Psoas muscle (tissue), 8 donors: Measurements from ENCODE around the gene CUBN. TPM values are rescaled to one million over a fixed set of nuclear protein-coding genes. Genes with fewer than 3 reads are reported as not detected.
"Not testable (repeated sequence)": the region's sequence is repeated elsewhere in the genome, so short reads cannot be mapped to it uniquely, and the experiment has no call there.

Experiments
- ATAC-seq, 4 donors: fragments of 200-7000 bp; cut with Tn5 transposase; one replicate each; pipeline ENCODE4 v1.9.1; 2020; ENCODE audit warnings: moderate library complexity in 3 of 4, mild to moderate bottlenecking in 2 of 4
- DNase-seq, 2 donors: peaks; one replicate each; pipeline ENCODE4 v3.0.0-alpha.2; 2020
- H3K27ac ChIP-seq: fragments of 200-600 bp; one replicate; pipeline ENCODE4 v1.8.0; 2022
- H3K27me3 ChIP-seq, 3 donors: fragments of 200-600 bp in 1 of 3; one replicate each; pipeline versions ENCODE4 v1.6.1 to v1.8.0; 2013 to 2022; ENCODE audit warnings: low read length in 2 of 3, mild to moderate bottlenecking in 2 of 3, moderate library complexity in 1 of 3; ENCODE audit not compliant: insufficient read depth in 3 of 3
- H3K36me3 ChIP-seq, 2 donors: fragments of 200-600 bp in 1 of 2; one replicate each; pipeline versions ENCODE4 v1.6.1 to v1.8.0; 2013 to 2022; ENCODE audit warnings: low read depth in 1 of 2, mild to moderate bottlenecking in 1 of 2, moderate library complexity in 1 of 2; ENCODE audit not compliant: insufficient read depth in 1 of 2
- H3K4me1 ChIP-seq: fragments of 200-600 bp; one replicate; pipeline ENCODE4 v1.8.0; 2022
- H3K4me3 ChIP-seq: fragments of 200-600 bp; one replicate; pipeline ENCODE4 v1.8.0; 2022; ENCODE audit warnings: mild to moderate bottlenecking
- H3K9me3 ChIP-seq: fragments of 200-600 bp; one replicate; pipeline ENCODE4 v1.8.0; 2022
- WGBS, 3 donors: extraction: QIAGEN DNeasy Blood & Tissue Kit; methylation state at CpG; one replicate each; pipeline versions ENCODE4 v1.1.6 to v1.1.7; 2013; 5-methylcytosine and 5-hydroxymethylcytosine counted together
- intact Hi-C, 2 donors: fragments of 100-400 bp; cut with DNase I; formaldehyde crosslinking; loops; one replicate each; pipeline versions ENCODE4 v1.11.0 to v1.14.2; 2022
- polyA plus RNA-seq, 3 donors: library from polyadenylated mRNA; stranded (reverse); fragments of 200-250 nt; gene quantifications; one replicate each; pipeline ENCODE4 v1.2.3, GENCODE V29; 2013
- total RNA-seq, 4 donors: library from RNA; stranded (reverse); fragmentation: NEBNext Ultra II Directional in 2 of 4; extraction: Animal tissue kit (Norgen Biotek cat#: 25700) in 2 of 4; gene quantifications; one replicate each; pipeline versions ENCODE4 v1.2.1 to v1.2.4, GENCODE V29; 2021 to 2023
- TF ChIP-seq, protein P1 (sequence below): fragments of 200-600 bp; IDR thresholded peaks from one replicate; pipeline ENCODE4 v1.8.0; 2022; ENCODE audit warnings: antibody characterized with exemption
- donor health status: healthy with polysubstance abuse.
- donor health status: DM: no; HTN: no; CAD: no; lungs with moderate emphysema.
- donor health status: Bipolar disorder and iron deficiency.
- donor health status: healthy.
- donor health status: DM: yes; HTN: yes; CAD: no.
- donor health status: DM: no; HTN: no; CAD: no.
- donor health status: DM: no; HTN: no; CAD: no.
- donor health status: DM: yes; HTN: yes; CAD: no.

Gene CUBN
- total and polyA plus RNA-seq, 7 donors, result 0.07 to 1.1 (median 0.22) TPM

GRCh38 chr10:17021656-17022465, 107.8 kb downstream of the CUBN start:
- no peaks in the 10 kb centered on the region for H3K4me1 ChIP-seq
- TF ChIP-seq, protein P1, sequence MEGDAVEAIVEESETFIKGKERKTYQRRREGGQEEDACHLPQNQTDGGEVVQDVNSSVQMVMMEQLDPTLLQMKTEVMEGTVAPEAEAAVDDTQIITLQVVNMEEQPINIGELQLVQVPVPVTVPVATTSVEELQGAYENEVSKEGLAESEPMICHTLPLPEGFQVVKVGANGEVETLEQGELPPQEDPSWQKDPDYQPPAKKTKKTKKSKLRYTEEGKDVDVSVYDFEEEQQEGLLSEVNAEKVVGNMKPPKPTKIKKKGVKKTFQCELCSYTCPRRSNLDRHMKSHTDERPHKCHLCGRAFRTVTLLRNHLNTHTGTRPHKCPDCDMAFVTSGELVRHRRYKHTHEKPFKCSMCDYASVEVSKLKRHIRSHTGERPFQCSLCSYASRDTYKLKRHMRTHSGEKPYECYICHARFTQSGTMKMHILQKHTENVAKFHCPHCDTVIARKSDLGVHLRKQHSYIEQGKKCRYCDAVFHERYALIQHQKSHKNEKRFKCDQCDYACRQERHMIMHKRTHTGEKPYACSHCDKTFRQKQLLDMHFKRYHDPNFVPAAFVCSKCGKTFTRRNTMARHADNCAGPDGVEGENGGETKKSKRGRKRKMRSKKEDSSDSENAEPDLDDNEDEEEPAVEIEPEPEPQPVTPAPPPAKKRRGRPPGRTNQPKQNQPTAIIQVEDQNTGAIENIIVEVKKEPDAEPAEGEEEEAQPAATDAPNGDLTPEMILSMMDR, result no peak
- 82 to 88% (median 84%) methylated on average over 10 of the region's 10 CpGs for WGBS, 3 donors
- no peak for ATAC-seq
- no peak for DNase-seq
- H3K27ac ChIP-seq, result no peak overlapping the region
- no peaks in the 10 kb centered on the region for H3K9me3 ChIP-seq
- no peaks in the 10 kb centered on the region for H3K27me3 ChIP-seq
- no peak overlapping the region for H3K4me3 ChIP-seq
- intact Hi-C loops, result no loop called here
- H3K36me3 ChIP-seq, result no peaks in the 10 kb centered on the region

DNA sequence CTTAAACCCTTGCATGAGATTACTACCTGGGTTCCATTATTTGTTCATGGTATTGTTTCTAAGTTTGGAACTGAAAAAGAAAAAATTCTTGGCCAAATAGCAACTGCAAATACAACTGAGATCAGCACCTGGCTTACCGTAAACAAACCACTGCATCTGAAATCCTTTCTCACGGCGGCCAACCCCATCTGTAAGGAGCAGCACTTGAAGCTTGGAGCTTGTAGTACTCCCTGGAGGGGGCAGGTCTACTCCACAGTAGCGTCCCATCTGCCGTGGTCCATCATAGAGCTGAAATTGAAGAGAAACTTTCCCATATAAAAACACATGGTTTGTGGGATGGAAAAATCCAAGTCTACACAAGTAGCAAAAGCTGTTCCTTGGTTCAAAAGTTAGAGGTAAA, 109.9 kb downstream of the CUBN start:
- TF ChIP-seq, protein P1, result no peak
- Histone ChIP-seq H3K9me3 (no peaks in the 10 kb centered on the region), H3K27ac (no peak overlapping the region), H3K36me3 (no peaks in the 10 kb centered on the region), H3K4me3 (no peak overlapping the region), H3K4me1 (no peaks in the 10 kb centered on the region), H3K27me3 (no peaks in the 10 kb centered on the region)
- 63 to 75% (median 70%) methylated on average over 5 of the region's 5 CpGs for WGBS, 3 donors
- intact Hi-C loops, result no loop called here
- DNase-seq, result no peak
- ATAC-seq, result no peak

- H3K4me3 ChIP-seq, ATAC-seq, H3K27me3 ChIP-seq, intact Hi-C loops, H3K4me1 ChIP-seq, DNase-seq, H3K27ac ChIP-seq, H3K9me3 ChIP-seq, H3K36me3 ChIP-seq: not testable (repeated sequence)
- 34 to 57% (median 40%) methylated on average over 2 of the region's 2 CpGs for WGBS, 3 donors
Measured at GRCh38 chr10:17013131-17013983, 116.3 kb downstream of the CUBN start.

DNA sequence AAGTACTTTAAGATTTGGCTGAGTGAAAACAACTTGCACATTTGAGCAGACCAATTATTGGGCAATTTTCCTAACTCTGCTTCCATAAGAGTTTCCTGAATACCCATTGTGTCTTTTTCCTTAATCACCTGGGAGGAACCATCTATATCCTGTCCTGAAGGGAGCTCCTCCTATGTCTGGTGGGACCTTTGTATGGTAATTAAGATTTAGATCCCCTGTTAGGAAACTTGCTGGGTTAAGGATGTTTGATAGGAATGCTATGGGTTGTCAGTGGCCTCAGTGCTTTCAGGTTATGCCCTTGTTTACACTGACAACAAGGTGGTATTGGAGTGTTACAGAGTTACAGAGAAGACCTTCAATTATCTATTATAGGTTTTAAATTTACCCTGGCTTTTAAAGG, 116.9 kb downstream of the CUBN start:
- H3K27ac ChIP-seq, H3K9me3 ChIP-seq, ATAC-seq, H3K4me3 ChIP-seq, H3K27me3 ChIP-seq, H3K36me3 ChIP-seq, intact Hi-C loops, H3K4me1 ChIP-seq, DNase-seq: not testable (repeated sequence)

DNA sequence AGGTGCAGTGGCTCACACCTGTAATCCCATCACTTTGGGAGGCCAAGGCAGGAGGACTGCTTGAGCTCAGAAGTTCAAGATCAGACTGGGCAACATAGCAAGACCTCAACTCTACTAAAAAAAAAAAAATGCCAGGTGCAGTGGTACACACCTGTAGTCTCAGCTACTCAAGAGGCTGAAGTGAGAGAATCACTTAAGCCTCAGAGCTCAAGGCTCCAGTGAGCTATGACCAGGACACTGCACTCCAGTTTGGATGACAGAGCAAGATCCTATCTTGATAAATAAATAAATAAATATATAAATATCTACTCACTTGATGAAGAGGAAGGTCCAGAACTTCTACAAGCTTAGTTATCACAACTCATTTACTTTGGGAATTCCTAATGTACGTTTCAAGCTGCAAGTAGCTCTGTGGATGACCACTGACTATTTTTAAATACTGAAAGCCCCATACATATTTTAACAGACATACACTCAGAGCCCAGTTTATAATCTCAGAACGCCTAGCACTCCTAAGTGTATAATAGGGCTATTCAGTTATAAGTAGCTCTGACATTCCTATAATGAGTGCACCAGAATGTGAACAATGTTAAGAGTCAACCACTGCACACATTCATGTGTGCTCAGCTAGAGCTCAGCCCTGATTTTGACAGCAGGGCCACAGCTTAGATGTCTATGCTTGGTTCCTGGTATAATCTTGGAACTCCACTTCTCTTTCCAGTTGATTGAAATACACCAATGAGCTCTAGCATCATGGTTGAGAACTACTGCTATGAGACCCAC, 119.1 kb downstream of the CUBN start:
- intact Hi-C loops, result no loop called here
- Histone ChIP-seq H3K36me3 (no peaks in the 10 kb centered on the region), H3K9me3 (no peaks in the 10 kb centered on the region), H3K4me1 (peaks cover 9% of the 10 kb centered on the region), H3K27ac (peak overlapping the region; percentile 60), H3K4me3 (no peak overlapping the region), H3K27me3 (no peaks in the 10 kb centered on the region)
- ATAC-seq (no peak), DNase-seq (no peak)
- TF ChIP-seq, protein P1, result no peak
- WGBS, 3 donors, result 82 to 87% (median 82%) methylated on average over 2 of the region's 2 CpGs
